GM12878 (cell line): ENCODE results near the gene BHLHE23. TPM values are rescaled to one million over a fixed set of nuclear protein-coding genes. Genes with fewer than 3 reads are reported as not detected.
"Not testable (repeated sequence)": the region's sequence is repeated elsewhere in the genome, so short reads cannot be mapped to it uniquely, and the experiment has no call there.

Experiments used
- ATAC-seq: fragments of 200-7000 bp; cut with Tn5 transposase; 3 replicates; pipeline ENCODE4 v1.9.1; 2020; ENCODE audit warnings: mild to moderate bottlenecking, moderate library complexity
- BruUV-seq: library from RNA; stranded (reverse); fragments of 400-500 nt; replicated peaks from 2 replicates; lab custom pipeline; 2021; lab: Mats Ljungman, UMichigan
- CTCF ChIA-PET: fragments of 300-600 bp; sonication (Branson Sonifier 250); formaldehyde crosslinking; extraction: SDS; loops from one replicate; lab custom pipeline; 2021; ENCODE audit warnings: inconsistent platforms; lab: Yijun Ruan, JAX
- POLR2A ChIA-PET: fragments of 350-600 bp; formaldehyde crosslinking; extraction: SDS; loops from one replicate; lab custom pipeline; 2021; ENCODE audit warnings: inconsistent platforms; lab: Charles Lee
- RAD21 ChIA-PET: fragments of 300-600 bp; sonication (Branson Sonifier 250); formaldehyde crosslinking; loops from one replicate; lab custom pipeline; 2023; ENCODE audit warnings: antibody characterized with exemption; ENCODE audit not compliant: unreplicated experiment; lab: Charles Lee
- SMC1A ChIA-PET: fragments of 300-600 bp; sonication (Branson Sonifier 250); formaldehyde crosslinking; loops from one replicate; lab custom pipeline; 2023; ENCODE audit not compliant: unreplicated experiment, uncharacterized antibody; lab: Charles Lee
- DNase-seq: peaks from one replicate; pipeline ENCODE4 v3.0.0-alpha.2; 2011; ENCODE audit warnings: low read depth, low spot score
- FAIRE-seq: peaks from 3 replicates; lab custom pipeline; 2011; peaks lifted over from hg19 to GRCh38; lab: Jason Lieb, UNC
- H2AFZ ChIP-seq: 2 replicates; pipeline ENCODE4 v1.6.0; 2011; ENCODE audit warnings: low read depth, low read length, control low read depth; ENCODE audit not compliant: control insufficient read depth
- H3K27ac ChIP-seq: 2 replicates; pipeline ENCODE4 v1.5.1; 2011; ENCODE audit warnings: control low read depth; ENCODE audit not compliant: control insufficient read depth, insufficient read depth
- H3K27me3 ChIP-seq, 2 experiments: replicated peaks in 1 of 2; 2 replicates each; pipeline versions ENCODE4 v1.6.0 to v1.6.1; 2011; ENCODE audit warnings: low read length in 1 of 2; ENCODE audit not compliant: control insufficient read depth in 2 of 2, insufficient read depth in 2 of 2
- H3K36me3 ChIP-seq, 2 experiments: 2 replicates each; pipeline ENCODE4 v1.5.1; 2011; ENCODE audit warnings: low read length in 1 of 2; ENCODE audit not compliant: control insufficient read depth in 2 of 2, insufficient read depth in 2 of 2
- H3K4me1 ChIP-seq: 2 replicates; pipeline ENCODE4 v1.6.1; 2011; ENCODE audit warnings: mild to moderate bottlenecking, low read length, moderate library complexity, mixed read lengths; ENCODE audit not compliant: control insufficient read depth, insufficient read depth
- H3K4me2 ChIP-seq: 2 replicates; pipeline ENCODE4 v1.6.0; 2011; ENCODE audit warnings: control low read depth; ENCODE audit not compliant: control insufficient read depth, insufficient read depth
- H3K4me3 ChIP-seq: fragments of 200-600 bp; sonication (generic); 2 replicates; pipeline ENCODE4 v1.5.1; 2016
- H3K79me2 ChIP-seq: 2 replicates; pipeline ENCODE4 v1.6.0; 2011; ENCODE audit warnings: low read length; ENCODE audit not compliant: control insufficient read depth, insufficient read depth
- H3K9ac ChIP-seq: 2 replicates; pipeline ENCODE4 v1.8.0; 2011; ENCODE audit warnings: low read length, control low read depth, mixed read lengths; ENCODE audit not compliant: control insufficient read depth, insufficient read depth
- H3K9me3 ChIP-seq: replicated peaks from 3 replicates; pipeline ENCODE4 v1.5.1; 2011; ENCODE audit warnings: mild to moderate bottlenecking, low read length; ENCODE audit not compliant: control insufficient read depth, insufficient read depth
- H4K20me1 ChIP-seq: 2 replicates; pipeline ENCODE4 v1.6.0; 2011; ENCODE audit not compliant: control insufficient read depth, insufficient read depth
- POLR2A ChIP-seq: IDR thresholded peaks from 2 replicates; pipeline ENCODE4 v1.6.1; 2011; ENCODE audit warnings: low read depth, mild to moderate bottlenecking, low read length
- POLR2AphosphoS2 ChIP-seq: IDR thresholded peaks from 2 replicates; pipeline ENCODE4 v1.6.1; 2011; ENCODE audit warnings: low read depth, mild to moderate bottlenecking, low read length, improper control_type of control experiment, moderate library complexity
- WGBS: methylation state at CpG from one replicate; pipeline ENCODE4 v1.1.6; 2016; ENCODE audit warnings: low lambda C conversion rate; ENCODE audit not compliant: insufficient replicate concordance, insufficient coverage; ENCODE audit errors: missing lambda C conversion rate; 5-methylcytosine and 5-hydroxymethylcytosine counted together
- in situ Hi-C: fragments of 300-500 bp; cut with MboI; formaldehyde crosslinking; loops from 9 replicates; pipeline ENCODE4 v1.14.3; 2018; ENCODE audit warnings: mixed read lengths
- intact Hi-C: fragments of 100-400 bp; cut with micrococcal nuclease; formaldehyde crosslinking; loops from one replicate; pipeline ENCODE4 v1.14.2; 2022; ENCODE audit not compliant: unreplicated experiment
- polyA plus RNA-seq, 11 experiments: library from polyadenylated mRNA; depleted of rRNA in 4 of 11; unstranded in 6 of 11; stranded (reverse) in 5 of 11; fragments of >200 nt; fragmentation: Nextera tagmentation in 4 of 11; fragmentation: Illumina TruSeq in 1 of 11; extraction: Ambion mirVana in 4 of 11; extraction: Trizol in 1 of 11; gene quantifications; 1 replicate in 1 of 11; 2 replicates in 10 of 11; pipeline versions ENCODE4 v1.2.1 to v1.2.3, GENCODE V29; 2011 to 2016; ENCODE audit warnings: inconsistent platforms in 2 of 11, missing spikeins in 2 of 11, low read depth in 1 of 11
- total RNA-seq, 4 experiments: library from RNA; depleted of rRNA in 3 of 4; stranded (reverse); fragments of >200 nt in 3 of 4; fragmentation: Illumina TruSeq in 1 of 4; extraction: Trizol in 1 of 4; gene quantifications; 2 replicates each; pipeline versions ENCODE4 v1.2.1 to v1.2.3, GENCODE V29; 2013 to 2021
- TF ChIP-seq, protein P1 (sequence below): fragments of 450-650 bp; IDR thresholded peaks from 2 replicates; pipeline ENCODE4 v1.6.1; 2016; ENCODE audit warnings: mild to moderate bottlenecking

Gene BHLHE23
- total and polyA plus RNA-seq, 10 of the 15 experiments (the other 5 are each of a cell fraction or from before 2014, with no cell fraction given), result 0.28 to 0.33 TPM; not detected in 8

DNA sequence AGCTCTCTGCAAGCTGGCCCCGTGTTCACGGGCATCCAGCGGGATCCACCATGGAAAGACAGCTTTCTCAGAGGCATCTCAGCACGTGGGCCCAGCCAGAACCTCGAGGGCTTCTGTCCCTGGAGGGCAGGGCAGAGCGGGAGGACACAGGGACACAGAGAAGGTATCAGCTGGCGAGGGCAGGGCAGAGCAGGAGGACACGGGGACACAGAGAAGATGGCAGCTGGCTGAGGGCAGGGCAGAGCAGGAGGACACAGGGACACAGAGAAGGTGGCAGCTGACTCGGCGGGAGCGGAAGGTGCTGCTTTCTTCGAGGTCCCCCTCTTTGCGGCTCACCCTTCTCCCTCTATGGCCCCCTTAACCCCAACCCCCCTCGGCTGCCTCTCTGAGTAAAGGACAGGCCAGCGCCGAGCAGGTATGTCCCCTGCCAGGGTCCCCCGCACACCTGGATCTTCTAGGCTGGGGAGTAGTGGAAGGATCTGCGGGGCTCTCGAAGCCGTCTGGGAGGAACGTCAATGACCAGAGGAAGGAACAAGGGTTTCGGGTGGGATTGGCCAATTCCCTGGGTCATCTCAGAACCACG, 28.9 kb upstream of the BHLHE23 start:
- in situ Hi-C loops, result no loop called here
- TF ChIP-seq, protein P1, sequence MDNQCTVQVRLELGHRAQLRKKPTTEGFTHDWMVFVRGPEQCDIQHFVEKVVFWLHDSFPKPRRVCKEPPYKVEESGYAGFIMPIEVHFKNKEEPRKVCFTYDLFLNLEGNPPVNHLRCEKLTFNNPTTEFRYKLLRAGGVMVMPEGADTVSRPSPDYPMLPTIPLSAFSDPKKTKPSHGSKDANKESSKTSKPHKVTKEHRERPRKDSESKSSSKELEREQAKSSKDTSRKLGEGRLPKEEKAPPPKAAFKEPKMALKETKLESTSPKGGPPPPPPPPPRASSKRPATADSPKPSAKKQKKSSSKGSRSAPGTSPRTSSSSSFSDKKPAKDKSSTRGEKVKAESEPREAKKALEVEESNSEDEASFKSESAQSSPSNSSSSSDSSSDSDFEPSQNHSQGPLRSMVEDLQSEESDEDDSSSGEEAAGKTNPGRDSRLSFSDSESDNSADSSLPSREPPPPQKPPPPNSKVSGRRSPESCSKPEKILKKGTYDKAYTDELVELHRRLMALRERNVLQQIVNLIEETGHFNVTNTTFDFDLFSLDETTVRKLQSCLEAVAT, result no peak
- TF ChIP-seq POLR2AphosphoS2, result peak; percentile 19; the same call in 1 of the 2 replicates
- DNase-seq, result no peak
- H3K27ac ChIP-seq, result no peak overlapping the region
- intact Hi-C loops, result no loop called here
- no peaks in the 10 kb centered on the region for H4K20me1 ChIP-seq
- no peaks in the 10 kb centered on the region for H3K36me3 ChIP-seq
- SMC1A ChIA-PET, result no interaction called here
- ATAC-seq, result no peak
- H3K27me3 ChIP-seq, result no peaks in the 10 kb centered on the region
- no peak overlapping the region for H3K9ac ChIP-seq
- CTCF ChIA-PET, result no interaction called here
- BruUV-seq, result no TSS peak
- H2AFZ ChIP-seq, result no peak overlapping the region
- H3K79me2 ChIP-seq, result no peaks in the 10 kb centered on the region
- RAD21 ChIA-PET, result no interaction called here
- no peak for FAIRE-seq
- H3K4me3 ChIP-seq, result no peak overlapping the region
- POLR2A ChIA-PET, result no interaction called here
- 0 out of 2 replicates have a peak, but pooled peaks cover 3% of the 10 kb centered on the region for H3K4me1 ChIP-seq
- no peaks in the 10 kb centered on the region for H3K9me3 ChIP-seq
- WGBS, result 80% methylated on average over 23 of the region's 23 CpGs
- H3K4me2 ChIP-seq, result no peak overlapping the region

DNA sequence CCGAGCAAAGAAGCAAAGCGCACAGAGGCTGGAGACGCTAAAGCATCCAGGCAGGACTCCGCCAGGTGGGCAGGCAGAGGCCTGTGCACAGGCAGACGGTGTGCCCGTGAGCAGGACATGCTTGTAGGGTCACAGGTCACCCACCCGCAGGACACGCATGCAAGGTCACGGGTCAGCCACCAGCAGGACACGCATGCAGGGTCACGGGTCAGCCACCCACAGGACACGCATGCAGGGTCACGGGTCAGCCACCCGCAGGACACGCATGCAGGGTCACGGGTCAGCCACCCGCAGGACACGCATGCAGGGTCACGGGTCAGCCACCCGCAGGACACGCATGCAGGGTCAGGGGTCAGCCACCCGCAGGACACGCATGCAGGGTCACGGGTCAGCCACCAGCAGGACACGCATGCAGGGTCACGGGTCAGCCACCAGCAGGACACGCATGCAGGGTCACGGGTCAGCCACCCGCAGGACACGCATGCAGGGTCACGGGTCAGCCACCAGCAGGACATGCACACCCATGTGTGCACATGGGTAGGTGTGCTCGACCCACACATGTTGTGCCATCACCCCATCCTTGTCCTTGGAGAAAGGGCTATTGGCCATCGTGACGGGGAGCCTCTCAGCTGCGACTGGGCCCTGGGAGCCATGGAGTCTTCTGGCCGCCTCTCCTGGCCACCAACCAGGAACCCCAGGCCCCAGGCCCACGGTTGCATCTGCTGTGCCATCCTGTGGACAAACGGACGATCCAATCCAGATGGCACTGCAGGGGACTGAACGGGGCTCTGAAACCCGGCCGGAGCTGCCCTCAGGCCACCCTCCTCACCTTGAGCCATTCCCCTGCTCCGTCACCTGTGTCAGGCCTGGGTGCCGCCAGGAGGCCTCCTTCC, 28.2 kb upstream of the BHLHE23 start:
- H2AFZ ChIP-seq, ATAC-seq, H3K79me2 ChIP-seq, H3K9me3 ChIP-seq, H3K9ac ChIP-seq, intact Hi-C loops, H3K27me3 ChIP-seq, H3K36me3 ChIP-seq, H3K4me1 ChIP-seq, DNase-seq, H4K20me1 ChIP-seq, H3K4me2 ChIP-seq, in situ Hi-C loops, H3K4me3 ChIP-seq, POLR2A ChIA-PET, RAD21 ChIA-PET, BruUV-seq, H3K27ac ChIP-seq, FAIRE-seq, SMC1A ChIA-PET, CTCF ChIA-PET: not testable (repeated sequence)
- WGBS, result 78% methylated on average over 29 of the region's 44 CpGs
- TF ChIP-seq POLR2A, result peak; percentile 65
